HG03175 (cell line): ENCODE results near the gene GPR21.

Experiments used
- ATAC-seq: cut with Tn5 transposase; IDR thresholded peaks from one replicate; pipeline ENCODE4 v1.9.1; 2021; ENCODE audit warnings: mild to moderate bottlenecking, moderate library complexity; ENCODE audit not compliant: unreplicated experiment

The GPR21 gene

GRCh38 chr9:123062351-123063176 lies 29.1 kb downstream of the GPR21 start:
- no peak for ATAC-seq

GRCh38 chr9:123063177-123063598 lies 29.7 kb downstream of the GPR21 start:
- ATAC-seq, result no peak

- ATAC-seq, result no peak
Observed at GRCh38 chr9:123063896-123064295, 30.4 kb downstream of the GPR21 start.

- no peak for ATAC-seq
Observed at GRCh38 chr9:123064716-123065115, 31.2 kb downstream of the GPR21 start.

GRCh38 chr9:123065196-123065595 lies 31.7 kb downstream of the GPR21 start:
- ATAC-seq, result no peak

- ATAC-seq, result no peak
Observed at GRCh38 chr9:123067136-123067535, 33.7 kb downstream of the GPR21 start.

- no peak for ATAC-seq
Observed at GRCh38 chr9:123069010-123069481, 35.6 kb downstream of the GPR21 start.

- no peak for ATAC-seq
Observed at GRCh38 chr9:123070198-123070597, 36.7 kb downstream of the GPR21 start.

GRCh38 chr9:123072407-123072995 lies 39.0 kb downstream of the GPR21 start:
- ATAC-seq, result no peak

- ATAC-seq, result no peak
Observed at GRCh38 chr9:123073441-123073840, 40.0 kb downstream of the GPR21 start.

- ATAC-seq, result no peak
Observed at GRCh38 chr9:123073991-123074422, 40.5 kb downstream of the GPR21 start.

GRCh38 chr9:123074628-123075027 lies 41.2 kb downstream of the GPR21 start:
- no peak for ATAC-seq

- no peak for ATAC-seq
Observed at GRCh38 chr9:123080444-123080843, 47.0 kb downstream of the GPR21 start.

- no peak for ATAC-seq
Observed at GRCh38 chr9:123081824-123082223, 48.4 kb downstream of the GPR21 start.

- no peak for ATAC-seq
Observed at GRCh38 chr9:123083680-123084079, 50.2 kb downstream of the GPR21 start.

- ATAC-seq, result no peak
Observed at GRCh38 chr9:123084256-123084655, 50.8 kb downstream of the GPR21 start.
